SK-N-SH (cell line): ENCODE measurements around the gene EIF4H. TPM values are rescaled to one million over a fixed set of nuclear protein-coding genes. Genes with fewer than 3 reads are reported as not detected.

Experiments used
- CTCF ChIA-PET: fragments of 300-600, 350-600 bp; formaldehyde crosslinking; extraction: SDS; loops from one replicate; lab custom pipeline; 2021; lab: Yijun Ruan, JAX
- POLR2A ChIA-PET: fragments of 350-600 bp; sonication (Branson Sonifier 250); formaldehyde crosslinking; extraction: SDS; loops from one replicate; lab custom pipeline; 2020; ENCODE audit warnings: antibody characterized with exemption, inconsistent platforms; lab: Yijun Ruan, JAX
- DNase-seq: peaks from one replicate; pipeline ENCODE4 v3.0.0; 2012
- H2AFZ ChIP-seq: fragments of 200-600 bp; sonication (generic); 2 replicates; pipeline ENCODE4 v1.8.1; 2016; ENCODE audit warnings: antibody characterized with exemption, mild to moderate bottlenecking, low read depth
- H3F3A ChIP-seq: fragments of 200-600 bp; sonication (generic); replicated peaks from 2 replicates; pipeline ENCODE3; 2016; ENCODE audit warnings: antibody characterized with exemption, mild to moderate bottlenecking; ENCODE audit not compliant: insufficient read depth
- H3K27ac ChIP-seq, 2 experiments: fragments of 200-500 bp in 1 of 2; fragments of 200-600 bp in 1 of 2; sonication (Bioruptor generic) in 1 of 2; sonication (generic), shearing (Covaris generic) in 1 of 2; 2 replicates each; pipeline versions ENCODE4 v1.5.1 to v1.6.1; 2014 to 2016; ENCODE audit warnings: low read depth in 2 of 2, inconsistent platforms in 1 of 2, low read length in 1 of 2, mild to moderate bottlenecking in 1 of 2, mixed read lengths in 1 of 2
- H3K27me3 ChIP-seq: fragments of 200-600 bp; sonication (generic), shearing (Covaris generic); 2 replicates; pipeline ENCODE4 v1.6.1; 2016; ENCODE audit warnings: mixed run types; ENCODE audit not compliant: insufficient read depth
- H3K36me3 ChIP-seq, 2 experiments: fragments of 200-500 bp in 1 of 2; fragments of 200-600 bp in 1 of 2; sonication (Bioruptor generic) in 1 of 2; sonication (generic) in 1 of 2; replicated peaks in 1 of 2; 2 replicates each; pipeline versions ENCODE3 to v1.5.1; 2014 to 2016; ENCODE audit warnings: low read length in 1 of 2, mild to moderate bottlenecking in 1 of 2; ENCODE audit not compliant: insufficient read depth in 2 of 2, control insufficient read depth in 1 of 2
- H3K4me1 ChIP-seq, 2 experiments: fragments of 200-500 bp in 1 of 2; fragments of 200-600 bp in 1 of 2; sonication (Bioruptor generic) in 1 of 2; sonication (generic), shearing (Covaris generic) in 1 of 2; 2 replicates each; pipeline versions ENCODE4 v1.5.1 to v1.6.1; 2014 to 2016; ENCODE audit warnings: low read depth in 1 of 2, low read length in 1 of 2, mixed run types in 1 of 2; ENCODE audit not compliant: insufficient read depth in 2 of 2, control insufficient read depth in 1 of 2
- H3K4me2 ChIP-seq: fragments of 200-600 bp; sonication (generic), shearing (Covaris generic); 2 replicates; pipeline ENCODE4 v1.6.1; 2017; ENCODE audit warnings: mixed run types
- H3K4me3 ChIP-seq, 2 experiments: fragments of 200-500 bp in 1 of 2; fragments of 200-600 bp in 1 of 2; sonication (Bioruptor generic) in 1 of 2; sonication (generic), shearing (Covaris generic) in 1 of 2; 2 replicates each; pipeline versions ENCODE4 v1.5.1 to v1.8.1; 2014 to 2016; ENCODE audit warnings: low read depth in 2 of 2, inconsistent platforms in 1 of 2, low read length in 1 of 2, mild to moderate bottlenecking in 1 of 2, mixed read lengths in 1 of 2, moderate library complexity in 1 of 2
- H3K79me2 ChIP-seq: fragments of 200-600 bp; sonication (generic); 2 replicates; pipeline ENCODE4 v1.8.1; 2017; ENCODE audit warnings: mild to moderate bottlenecking; ENCODE audit not compliant: insufficient read depth
- H3K9ac ChIP-seq: fragments of 200-600 bp; sonication (generic); 2 replicates; pipeline ENCODE4 v1.6.1; 2017; ENCODE audit warnings: mixed run types
- H3K9me2 ChIP-seq: fragments of 200-600 bp; sonication (generic); 2 replicates; pipeline ENCODE4 v1.6.1; 2017; ENCODE audit warnings: mixed run types
- H3K9me3 ChIP-seq: fragments of 200-600 bp; sonication (generic); 2 replicates; pipeline ENCODE4 v1.6.1; 2017; ENCODE audit warnings: mixed run types, mild to moderate bottlenecking, moderate library complexity
- H4K20me1 ChIP-seq: fragments of 200-600 bp; sonication (generic); 2 replicates; pipeline ENCODE4 v1.6.1; 2017; ENCODE audit warnings: mild to moderate bottlenecking, mixed run types; ENCODE audit not compliant: insufficient read depth
- ELF1 ChIP-seq: IDR thresholded peaks from 2 replicates; pipeline ENCODE4 v1.4.0; 2012
- EP300 ChIP-seq, 2 experiments: IDR thresholded peaks; 2 replicates each; pipeline versions ENCODE4 v1.4.0 to v1.6.1; 2012; ENCODE audit warnings: borderline replicate concordance in 1 of 2, low read depth in 1 of 2, low read length in 1 of 2
- EZH2phosphoT487 ChIP-seq: fragments of 200-600 bp; sonication (generic); IDR thresholded peaks from 2 replicates; pipeline ENCODE4 v1.6.1; 2017; ENCODE audit warnings: low read depth, mixed run types, mild to moderate bottlenecking, antibody characterized with exemption, moderate library complexity, borderline replicate concordance
- FOSL2 ChIP-seq: IDR thresholded peaks from 2 replicates; pipeline ENCODE4 v1.4.0; 2012; ENCODE audit warnings: low read depth, mild to moderate bottlenecking, moderate library complexity, borderline replicate concordance
- FOXJ3 ChIP-seq: sonication (generic); formaldehyde crosslinking; IDR thresholded peaks from 2 replicates; pipeline ENCODE4 v1.5.1; 2020; ENCODE audit warnings: mild to moderate bottlenecking, missing genetic modification reagents
- FOXM1 ChIP-seq: IDR thresholded peaks from 2 replicates; pipeline ENCODE4 v1.4.0; 2012; ENCODE audit warnings: low read depth, mild to moderate bottlenecking
- PBX3 ChIP-seq: IDR thresholded peaks from 2 replicates; pipeline ENCODE4; 2012
- RAD21 ChIP-seq: IDR thresholded peaks from 2 replicates; pipeline ENCODE4 v1.6.1; 2012; ENCODE audit warnings: mild to moderate bottlenecking, low read length
- RCOR1 ChIP-seq: fragments of 150-350 bp; IDR thresholded peaks from 2 replicates; pipeline ENCODE4 v1.6.1; 2017; ENCODE audit warnings: antibody characterized with exemption, low read length
- RFX5 ChIP-seq: IDR thresholded peaks from 2 replicates; pipeline ENCODE4 v1.6.1; 2012; ENCODE audit warnings: mild to moderate bottlenecking, improper control_type of control experiment, low read length
- RXRA ChIP-seq: IDR thresholded peaks from 2 replicates; pipeline ENCODE4 v1.4.0; 2012; ENCODE audit warnings: low read depth, mild to moderate bottlenecking, borderline replicate concordance
- TCF12 ChIP-seq: IDR thresholded peaks from 2 replicates; pipeline ENCODE4 v1.4.0; 2012
- YY1 ChIP-seq: IDR thresholded peaks from 2 replicates; pipeline ENCODE4 v1.4.0; 2012; ENCODE audit warnings: low read depth, mild to moderate bottlenecking
- ZBTB33 ChIP-seq: IDR thresholded peaks from 2 replicates; pipeline ENCODE4 v1.4.0; 2012; ENCODE audit warnings: low read depth, borderline replicate concordance
- WGBS: methylation state at CpG from one replicate; pipeline ENCODE4 v1.1.6; 2017; ENCODE audit warnings: low lambda C conversion rate; 5-methylcytosine and 5-hydroxymethylcytosine counted together
- polyA plus RNA-seq, 3 experiments: library from polyadenylated mRNA; depleted of rRNA; stranded (reverse); fragments of >200 nt; gene quantifications; 2 replicates each; pipeline ENCODE4 v1.2.3, GENCODE V29; 2012

EIF4H gene
- polyA plus RNA-seq, 1 of the 3 experiments (the other 2 are of a cell fraction) = 468 TPM

GRCh38 chr7:74212661-74213060 lies 38.5 kb downstream of the EIF4H start:
- no peak overlapping the region for H3K4me3 ChIP-seq
- H3K9me3 ChIP-seq = no peaks in the 10 kb centered on the region
- no peak overlapping the region for H3K9ac ChIP-seq
- H3K27me3 ChIP-seq = no peaks in the 10 kb centered on the region
- no peaks in the 10 kb centered on the region for H3K9me2 ChIP-seq
- H3K36me3 ChIP-seq = no peaks in the 10 kb centered on the region
- H2AFZ ChIP-seq = no peak overlapping the region
- H3K79me2 ChIP-seq = no peaks in the 10 kb centered on the region
- WGBS = 83% methylated on average over 11 of the region's 11 CpGs
- peaks cover 0 to 4% of the 10 kb centered on the region in 2 experiments; a peak in 3 of 4 replicates for H3K4me1 ChIP-seq
- H3K4me2 ChIP-seq = no peak overlapping the region
- H3K27ac ChIP-seq = no peak overlapping the region
- H4K20me1 ChIP-seq = no peaks in the 10 kb centered on the region
- no peak for DNase-seq
- ChIA-PET POLR2A (interaction anchor here (1.3 kb wide), 1 partner anchor 10 kb away, joined by 3 read pairs; no protein-coding TSS in a partner anchor), CTCF (interaction anchor here (17.9 kb wide), 1 partner anchor 184 kb away, joined by 537 read pairs; no protein-coding TSS in a partner anchor)
- peaks cover 13% of the 10 kb centered on the region for H3F3A ChIP-seq
- no peak for TF ChIP-seq ZBTB33
- no peak for TF ChIP-seq TCF12
- no peak for TF ChIP-seq RAD21
- TF ChIP-seq RXRA = no peak
- TF ChIP-seq YY1 = no peak
- TF ChIP-seq EP300 (IDR thresholded peaks at IDR 0.05; ENCODE audit: borderline replicate concordance in 1 of 2, low read depth in 1 of 2, low read length in 1 of 2) = no peak
- TF ChIP-seq RCOR1 = no peak

GRCh38 chr7:74214816-74215630 lies 40.9 kb downstream of the EIF4H start:
- no peaks in the 10 kb centered on the region for H3K36me3 ChIP-seq
- no peak for TF ChIP-seq PBX3
- no peak for TF ChIP-seq ELF1
- TF ChIP-seq ZBTB33 = no peak
- no peak for TF ChIP-seq FOSL2
- no peak for TF ChIP-seq EZH2phosphoT487
- TF ChIP-seq RCOR1 = no peak
- TF ChIP-seq FOXM1 = no peak
- no peak for TF ChIP-seq FOXJ3 (CRISPR knock-in tag)
- TF ChIP-seq TCF12 = no peak
- TF ChIP-seq RFX5 = no peak
- peaks cover 21% of the 10 kb centered on the region for H3F3A ChIP-seq
- no peak overlapping the region for H3K4me2 ChIP-seq
- no peak overlapping the region for H3K9ac ChIP-seq
- no peaks in the 10 kb centered on the region for H3K9me2 ChIP-seq
- no peak overlapping the region for H3K27ac ChIP-seq
- no peaks in the 10 kb centered on the region for H4K20me1 ChIP-seq
- WGBS = 98% methylated on average over 18 of the region's 21 CpGs
- no peaks in the 10 kb centered on the region for H3K9me3 ChIP-seq
- DNase-seq = no peak
- no peaks in the 10 kb centered on the region for H3K79me2 ChIP-seq
- peaks cover 0 to 2% of the 10 kb centered on the region in 2 experiments; a peak in 3 of 4 replicates for H3K4me1 ChIP-seq
- no peaks in the 10 kb centered on the region for H3K27me3 ChIP-seq
- no peak overlapping the region for H2AFZ ChIP-seq
- CTCF ChIA-PET = interaction anchor here (0.9 to 3.9 kb wide), 3 partner anchors 9 to 186 kb away, joined by 3 to 48 read pairs (median 13); no protein-coding TSS in a partner anchor
- POLR2A ChIA-PET = no interaction called here
- H3K4me3 ChIP-seq = no peak overlapping the region
